Skeletal muscle satellite cell (primary cell): ENCODE results near the gene ANKMY1.
A peak's percentile ranks its signal among the peaks of the same experiment; 100 is the strongest.

Source experiments
- H3K27me3 ChIP-seq: 2 replicates; pipeline ENCODE4 v1.7.0; 2013; ENCODE audit warnings: low read length; ENCODE audit not compliant: control insufficient read depth, insufficient read depth
- H3K36me3 ChIP-seq: 2 replicates; pipeline ENCODE4 v1.7.0; 2013; ENCODE audit warnings: mild to moderate bottlenecking, control low read depth, low read length; ENCODE audit not compliant: insufficient read depth
- H3K4me1 ChIP-seq: 2 replicates; pipeline ENCODE4 v1.7.0; 2013; ENCODE audit warnings: low read length; ENCODE audit not compliant: control insufficient read depth, insufficient read depth
- H3K4me2 ChIP-seq: 2 replicates; pipeline ENCODE4 v1.7.0; 2013; ENCODE audit warnings: mild to moderate bottlenecking, low read length
- H3K4me3 ChIP-seq: 2 replicates; pipeline ENCODE4 v1.7.0; 2013; ENCODE audit warnings: low read length
- H3K9ac ChIP-seq: 2 replicates; pipeline ENCODE4 v1.7.0; 2013; ENCODE audit warnings: mild to moderate bottlenecking, low read depth, low read length, moderate library complexity
- H3K9me3 ChIP-seq: replicated peaks from 2 replicates; pipeline ENCODE4 v1.7.0; 2013; ENCODE audit warnings: mild to moderate bottlenecking, control low read depth, low read length

The ANKMY1 gene

DNA sequence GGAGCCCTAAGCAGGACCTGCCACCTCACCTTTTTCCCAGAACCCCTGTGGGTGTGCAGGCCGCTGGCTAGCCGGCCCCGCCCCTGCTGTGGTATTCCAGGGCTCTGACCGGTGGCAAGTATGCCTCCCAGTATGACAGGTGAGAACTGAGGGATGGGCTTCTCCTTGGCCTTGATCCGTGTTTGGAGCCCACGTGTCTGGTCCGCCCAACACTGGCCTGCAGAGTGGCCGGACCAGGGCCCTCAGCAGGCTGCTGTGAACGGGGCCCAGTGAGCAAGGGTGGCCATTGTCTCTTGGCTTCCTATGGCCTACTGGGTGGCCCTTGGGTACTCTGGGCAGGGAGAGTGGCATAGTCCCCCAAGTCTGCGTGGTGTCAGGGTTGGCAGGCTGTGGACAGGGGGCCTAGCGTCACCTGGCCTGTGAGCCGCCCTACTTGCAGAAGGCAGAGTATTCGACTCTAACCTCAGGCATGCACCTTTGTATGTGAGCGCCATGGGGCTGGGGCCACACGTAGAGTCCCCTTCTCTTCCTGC lies 12.3 kb upstream of the ANKMY1 start:
- Histone ChIP-seq H3K9ac (no peak overlapping the region), H3K36me3 (peaks cover 7% of the 10 kb centered on the region), H3K27me3 (no peaks in the 10 kb centered on the region), H3K4me3 (peak overlapping the region; percentile 78), H3K9me3 (no peaks in the 10 kb centered on the region), H3K4me1 (peaks cover 39% of the 10 kb centered on the region), H3K4me2 (peak overlapping the region; percentile 81)

DNA sequence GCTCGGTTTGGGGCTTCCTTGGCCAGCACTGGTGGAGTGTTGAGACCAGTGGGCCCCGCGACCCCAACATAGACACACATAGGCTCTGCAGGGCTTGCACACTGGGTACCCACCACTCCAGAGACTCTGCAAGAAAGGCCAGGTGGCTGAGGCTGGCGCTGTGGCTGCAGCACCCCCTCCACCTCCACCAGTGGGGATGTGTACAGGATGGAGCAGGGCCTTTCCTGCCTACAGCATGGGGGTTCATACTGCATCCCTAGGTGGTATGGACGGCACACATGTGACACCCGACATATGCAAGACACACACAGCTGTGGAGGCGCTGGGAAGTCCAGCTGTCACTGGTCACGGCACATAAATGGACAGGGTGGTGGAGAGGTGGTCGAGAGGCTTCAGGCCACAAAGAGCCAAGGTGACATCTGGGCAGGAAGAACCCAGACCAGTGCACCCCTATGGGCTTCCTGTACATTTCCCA lies 11.8 kb upstream of the ANKMY1 start:
- Histone ChIP-seq H3K4me2 (peak overlapping the region; percentile 81), H3K9ac (no peak overlapping the region), H3K27me3 (no peaks in the 10 kb centered on the region), H3K36me3 (peaks cover 2% of the 10 kb centered on the region), H3K4me1 (peaks cover 39% of the 10 kb centered on the region), H3K4me3 (peak overlapping the region; percentile 78), H3K9me3 (no peaks in the 10 kb centered on the region)

DNA sequence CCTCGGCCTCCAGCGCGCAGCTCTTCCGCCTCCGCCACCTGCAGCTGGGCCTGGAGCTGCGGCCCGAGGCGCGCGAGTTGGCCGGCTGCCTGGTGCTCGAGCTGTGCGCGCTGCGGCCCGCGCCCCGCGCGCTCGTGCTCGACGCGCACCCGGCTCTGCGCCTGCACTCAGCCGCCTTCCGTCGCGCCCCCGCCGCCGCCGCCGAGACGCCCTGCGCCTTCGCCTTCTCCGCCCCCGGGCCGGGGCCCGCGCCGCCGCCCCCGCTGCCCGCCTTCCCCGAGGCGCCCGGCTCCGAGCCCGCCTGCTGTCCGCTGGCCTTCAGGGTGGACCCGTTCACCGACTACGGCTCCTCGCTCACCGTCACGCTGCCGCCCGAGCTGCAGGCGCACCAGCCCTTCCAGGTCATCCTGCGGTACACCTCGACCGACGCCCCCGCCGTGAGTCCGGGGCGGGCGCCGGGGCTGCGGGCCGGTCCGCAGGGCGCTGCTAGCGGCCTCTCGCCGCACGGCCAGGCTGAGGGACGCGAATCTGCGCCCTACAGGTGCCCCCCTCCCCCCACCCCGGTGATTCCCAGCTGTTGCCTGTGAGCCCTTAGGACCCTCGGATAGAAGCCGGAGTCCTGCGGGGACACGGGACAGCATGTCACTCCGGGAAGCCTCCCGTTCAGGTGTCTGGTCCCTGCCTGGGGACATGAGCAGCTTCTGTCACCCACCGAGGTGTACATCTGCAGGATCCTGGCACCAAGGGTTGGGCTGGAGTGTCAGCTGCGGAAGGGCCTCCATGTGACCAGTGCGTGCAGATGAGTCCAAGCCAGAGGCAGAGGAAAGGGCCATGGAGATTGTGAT lies 11.1 kb upstream of the ANKMY1 start:
- peak overlapping the region; percentile 66 for H3K9ac ChIP-seq

DNA sequence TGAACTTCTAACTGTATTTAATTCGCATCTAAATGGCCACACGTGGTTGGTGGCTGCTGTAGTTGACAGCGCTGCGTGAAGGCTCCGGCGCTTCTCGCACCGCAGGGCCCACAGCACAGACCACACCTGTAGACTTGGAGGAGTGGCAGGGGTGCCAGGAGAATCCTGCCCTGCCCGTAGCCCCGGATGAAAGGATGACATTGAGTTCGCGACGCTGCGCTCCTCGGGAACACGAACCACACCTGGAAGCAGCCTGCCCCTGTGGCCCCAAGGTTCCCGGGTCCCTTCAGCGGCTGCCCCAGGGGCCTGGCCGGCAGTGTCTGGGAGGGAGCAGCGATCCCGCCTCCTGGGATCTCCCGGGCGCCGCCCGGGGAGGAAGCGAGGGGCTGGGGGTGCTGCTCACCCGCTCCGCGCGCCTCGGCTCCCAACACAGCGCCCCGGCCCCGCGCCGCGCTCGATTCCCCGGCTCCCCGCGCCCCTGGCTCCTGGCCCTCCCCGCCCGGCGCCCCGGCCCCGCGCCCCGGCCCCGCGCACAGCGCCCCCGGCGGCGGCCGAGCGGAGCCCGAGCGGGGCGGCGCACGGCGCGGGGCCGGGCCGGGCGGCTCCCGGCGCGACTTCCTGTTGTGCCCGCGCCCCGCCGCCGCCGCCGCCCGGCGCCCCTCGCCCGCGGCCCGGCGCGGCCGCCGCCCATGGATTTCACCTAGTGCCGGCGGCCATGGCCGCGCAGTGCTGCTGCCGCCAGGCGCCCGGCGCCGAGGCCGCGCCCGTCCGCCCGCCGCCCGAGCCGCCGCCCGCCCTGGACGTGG lies 10.3 kb upstream of the ANKMY1 start, which contains the start of gene RNPEPL1:
Gene RNPEPL1, plus strand, starts transcription at position 613 of the 806 bp plus-strand sequence. Its CDS starts 103 bp downstream, at position 716.
- no peaks in the 10 kb centered on the region for H3K36me3 ChIP-seq
- peaks cover 39% of the 10 kb centered on the region for H3K4me1 ChIP-seq
- H3K4me2 ChIP-seq, result peak within 1 kb of the TSS; percentile 100
- H3K4me3 ChIP-seq, result peak within 1 kb of the TSS; percentile 90
- H3K9ac ChIP-seq, result peak within 1 kb of the TSS; percentile 78
- H3K27me3 ChIP-seq, result no peaks in the 10 kb centered on the region
- H3K9me3 ChIP-seq, result no peaks in the 10 kb centered on the region

More for the DNA sequence above, 11.1 kb upstream of the ANKMY1 start:
- peak overlapping the region; percentile 78 for H3K4me3 ChIP-seq
- no peaks in the 10 kb centered on the region for H3K36me3 ChIP-seq
- H3K4me1 ChIP-seq, result peaks cover 39% of the 10 kb centered on the region
- no peaks in the 10 kb centered on the region for H3K27me3 ChIP-seq
- H3K9me3 ChIP-seq, result no peaks in the 10 kb centered on the region
- peak overlapping the region; percentile 81 for H3K4me2 ChIP-seq

DNA sequence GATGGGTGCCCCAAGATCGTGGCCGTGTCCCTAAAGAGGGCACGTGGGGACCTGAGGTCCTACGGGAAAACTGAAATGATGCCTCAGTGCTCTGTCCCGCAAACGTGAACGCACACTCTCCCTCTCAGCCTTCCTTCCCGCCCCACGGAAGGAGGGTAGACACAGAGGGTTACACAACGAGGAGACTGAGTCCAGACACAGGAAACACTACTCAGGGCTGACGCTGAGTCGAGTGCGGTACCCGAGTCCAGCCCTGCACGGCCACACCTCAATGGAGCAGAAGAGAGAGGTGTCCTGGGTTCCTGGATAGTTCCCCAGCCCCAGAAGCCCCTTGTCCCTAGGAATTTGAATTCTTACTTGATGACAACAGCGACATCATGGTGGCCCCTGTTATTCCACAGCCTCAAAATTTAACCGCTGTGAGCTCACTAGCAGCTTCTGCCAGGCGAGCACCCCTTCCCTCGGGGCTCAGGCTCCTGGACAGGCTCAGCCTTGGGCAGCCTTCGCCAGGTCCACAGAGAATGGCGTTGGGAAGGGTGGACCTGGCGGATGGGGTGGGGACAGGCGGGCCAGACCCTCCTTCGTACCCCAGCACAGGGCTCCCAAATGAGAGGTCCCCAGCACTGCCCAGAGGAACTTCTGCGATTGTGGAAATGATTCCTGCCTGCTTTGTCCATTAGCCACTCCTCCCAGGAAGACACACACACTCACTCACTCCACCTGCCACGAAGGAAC lies 9.5 kb upstream of the ANKMY1 start:
- Histone ChIP-seq H3K4me2 (peak overlapping the region; percentile 100), H3K4me3 (peak overlapping the region; percentile 90), H3K27me3 (no peaks in the 10 kb centered on the region), H3K9me3 (no peaks in the 10 kb centered on the region), H3K4me1 (peaks cover 39% of the 10 kb centered on the region), H3K36me3 (peaks cover 3% of the 10 kb centered on the region), H3K9ac (peak overlapping the region; percentile 78)

DNA sequence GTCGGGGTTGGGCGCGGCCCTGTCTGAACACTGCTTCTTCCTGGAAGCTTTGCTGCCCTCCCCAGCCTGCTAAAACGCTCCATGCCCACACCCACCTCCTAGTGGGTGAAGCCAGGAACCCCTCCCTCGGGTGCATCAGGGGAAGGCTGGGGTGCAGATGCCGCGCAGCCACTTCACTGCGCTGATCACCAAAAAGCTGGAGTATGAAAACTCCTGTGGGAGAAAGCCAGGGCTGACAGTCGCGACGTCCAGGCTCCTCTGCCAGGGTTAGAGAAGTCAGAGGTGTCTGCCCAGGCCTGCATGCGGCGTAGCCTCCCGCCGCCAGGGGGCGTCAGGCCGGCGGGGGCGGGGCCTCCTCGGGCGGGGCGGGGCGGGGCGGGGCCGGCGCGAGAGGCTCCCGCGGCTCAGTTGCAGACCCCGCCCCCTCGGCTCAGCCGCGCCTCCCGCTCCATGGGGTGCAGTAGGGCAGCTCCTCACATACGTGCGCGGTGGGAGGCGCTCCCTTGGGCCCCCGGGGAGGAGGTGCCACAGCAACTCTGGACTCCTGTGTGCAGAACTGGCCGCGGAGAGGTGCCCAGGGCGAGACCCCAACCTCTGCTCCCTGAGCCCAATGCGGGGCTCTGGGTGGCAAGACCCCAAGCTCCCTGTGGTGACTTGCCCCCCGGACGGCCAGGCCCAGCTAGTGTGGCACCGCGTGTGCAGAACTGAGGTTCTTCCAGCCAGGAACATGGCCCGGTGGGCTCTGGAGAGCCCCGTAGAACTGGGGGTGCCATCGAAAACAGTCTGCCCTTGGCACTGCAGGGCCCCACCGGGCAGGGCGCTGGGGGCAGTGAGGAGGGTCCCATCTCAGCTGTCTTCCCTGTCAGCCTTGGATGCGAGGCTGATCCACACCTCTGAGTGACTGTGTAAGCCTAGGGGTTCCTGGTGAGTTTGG lies 8.7 kb upstream of the ANKMY1 start:
- peak overlapping the region; percentile 44 for H3K9ac ChIP-seq
- peak overlapping the region; percentile 100 for H3K4me2 ChIP-seq
- no peaks in the 10 kb centered on the region for H3K9me3 ChIP-seq
- H3K4me3 ChIP-seq, result peak overlapping the region; percentile 90
- peaks cover 3% of the 10 kb centered on the region for H3K36me3 ChIP-seq
- H3K27me3 ChIP-seq, result no peaks in the 10 kb centered on the region
- H3K4me1 ChIP-seq, result peaks cover 44% of the 10 kb centered on the region

DNA sequence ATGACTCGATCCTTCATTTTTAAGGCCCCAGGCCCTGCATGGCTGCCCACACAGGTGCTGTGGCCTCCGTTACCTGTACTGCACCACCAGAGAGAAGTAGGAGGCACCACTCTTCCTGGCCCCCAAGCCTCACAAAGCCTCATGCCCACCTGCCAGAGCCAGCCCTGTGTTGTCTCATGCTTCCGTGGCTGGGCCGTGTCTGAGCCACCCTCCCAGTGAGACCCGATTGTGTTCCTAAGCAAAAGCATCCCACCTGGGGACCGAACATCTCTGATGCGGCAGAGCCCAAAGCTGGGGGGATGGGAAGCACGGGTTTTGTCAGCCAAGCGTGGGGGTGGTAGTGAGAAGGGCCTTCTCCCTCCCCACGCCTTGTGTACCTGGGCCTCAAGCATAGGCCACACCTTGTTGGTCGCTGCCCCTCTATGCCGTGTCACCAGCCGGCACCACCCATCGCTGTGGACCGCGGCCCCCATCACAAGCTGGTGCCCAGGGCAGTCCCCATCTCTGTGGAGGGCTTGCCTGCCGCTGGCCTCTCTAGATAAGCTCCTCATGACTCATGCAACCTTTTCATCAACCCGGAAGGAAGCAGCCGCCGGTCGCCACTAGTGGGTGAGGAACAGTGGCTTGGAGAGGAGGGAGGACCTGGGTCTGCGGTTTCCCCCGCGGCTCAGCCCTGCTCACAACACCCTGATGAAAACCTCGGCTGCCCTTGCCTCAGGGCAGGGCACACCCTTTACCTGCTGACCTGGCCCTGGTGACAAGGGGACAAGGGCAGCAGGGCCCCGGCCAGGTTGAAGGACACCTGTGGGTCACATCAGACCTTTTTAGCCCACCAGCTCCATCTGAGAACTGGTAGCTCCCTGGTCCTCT lies 7.8 kb upstream of the ANKMY1 start:
- peak overlapping the region; percentile 78 for H3K4me2 ChIP-seq
- H3K27me3 ChIP-seq, result no peaks in the 10 kb centered on the region
- H3K4me1 ChIP-seq, result peaks cover 48% of the 10 kb centered on the region
- H3K4me3 ChIP-seq, result peak overlapping the region; percentile 36
- peak overlapping the region; percentile 44 for H3K9ac ChIP-seq
- peaks cover 3% of the 10 kb centered on the region for H3K36me3 ChIP-seq
- no peaks in the 10 kb centered on the region for H3K9me3 ChIP-seq

DNA sequence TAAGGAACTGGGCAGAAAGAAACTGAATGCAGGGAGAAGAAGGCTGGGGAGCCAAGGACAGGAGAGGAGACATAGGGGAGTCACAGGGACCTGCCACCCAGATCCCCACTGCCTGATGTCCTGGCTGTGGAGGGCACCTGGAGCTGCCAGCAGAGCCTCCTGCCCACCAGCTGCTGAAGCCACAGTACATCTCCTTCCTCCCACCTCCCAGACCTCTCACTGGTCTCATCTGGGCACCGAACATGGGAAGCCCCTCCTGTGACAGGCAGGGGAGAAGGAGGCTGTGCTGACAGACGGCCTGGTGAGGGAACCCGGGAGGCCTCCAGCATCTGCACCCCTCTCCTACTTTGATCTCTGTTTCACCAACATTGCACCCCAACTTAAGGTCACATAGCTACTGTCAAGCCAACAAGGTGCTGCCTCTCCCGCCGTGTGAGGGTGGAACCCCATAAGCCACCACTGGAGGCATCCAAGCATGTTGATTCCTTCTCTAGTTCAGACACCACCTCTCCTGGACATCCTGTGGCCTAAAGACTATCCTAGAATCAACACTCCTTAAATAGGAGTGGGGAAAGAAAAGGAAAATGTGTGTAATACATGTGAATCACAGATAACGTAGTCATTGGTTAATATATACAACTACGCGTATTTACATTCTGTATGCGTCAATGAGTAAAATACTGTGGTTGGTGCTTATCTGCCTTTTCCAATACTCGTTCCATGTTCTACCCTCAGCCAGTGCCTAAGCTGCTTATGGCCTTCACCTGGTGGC lies 7.0 kb upstream of the ANKMY1 start:
- Histone ChIP-seq H3K36me3 (peaks cover 3% of the 10 kb centered on the region), H3K27me3 (no peaks in the 10 kb centered on the region), H3K4me2 (no peak overlapping the region), H3K9me3 (no peaks in the 10 kb centered on the region), H3K4me1 (peaks cover 47% of the 10 kb centered on the region), H3K4me3 (no peak overlapping the region), H3K9ac (no peak overlapping the region)

DNA sequence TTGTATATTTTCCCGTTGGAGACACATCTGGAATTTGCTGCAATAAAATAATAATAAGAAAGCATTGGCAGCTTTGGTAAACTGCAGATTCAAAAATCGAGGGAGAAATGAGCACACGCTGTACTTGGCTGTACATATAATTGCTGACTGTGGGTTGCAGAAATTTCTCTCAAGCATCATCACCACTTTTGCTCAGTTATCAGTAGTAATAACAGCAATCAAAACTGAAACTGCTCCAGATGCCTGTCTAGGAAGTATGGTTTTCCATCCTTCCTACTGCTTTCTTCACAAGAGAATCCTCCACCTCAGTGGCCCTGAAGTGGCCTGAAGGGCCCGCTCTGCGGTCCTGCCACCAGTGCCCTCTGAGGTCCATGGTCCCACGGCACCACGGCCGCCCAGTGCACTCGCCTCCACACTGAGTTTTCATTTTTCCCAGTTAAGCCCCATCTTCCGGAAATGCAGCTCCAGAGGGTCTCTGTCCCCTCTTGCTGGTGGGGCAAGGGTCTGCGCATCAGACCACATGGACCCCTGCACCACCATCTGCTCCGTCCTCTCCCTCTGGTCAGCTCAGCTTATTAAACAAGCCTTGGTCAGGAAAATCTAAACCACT lies 6.3 kb upstream of the ANKMY1 start:
- no peaks in the 10 kb centered on the region for H3K9me3 ChIP-seq
- no peaks in the 10 kb centered on the region for H3K27me3 ChIP-seq
- H3K9ac ChIP-seq, result no peak overlapping the region
- peaks cover 3% of the 10 kb centered on the region for H3K36me3 ChIP-seq
- no peak overlapping the region for H3K4me2 ChIP-seq
- peaks cover 47% of the 10 kb centered on the region for H3K4me1 ChIP-seq
- no peak overlapping the region for H3K4me3 ChIP-seq
